B cell (primary cell): ENCODE measurements around the gene ADAMTS17. TPM values are rescaled to one million over a fixed set of nuclear protein-coding genes. Genes with fewer than 3 reads are reported as not detected.
A peak's percentile ranks its signal among the peaks of the same experiment; 100 is the strongest.
"Not testable (repeated sequence)": the region's sequence is repeated elsewhere in the genome, so short reads cannot be mapped to it uniquely, and the experiment has no call there.

Experiments used
- ATAC-seq: fragments of 200-7000 bp; cut with Tn5 transposase; one replicate; pipeline ENCODE4 v1.10.0; 2021; ENCODE audit warnings: low read depth, mild to moderate bottlenecking, moderate number of reproducible peaks, moderate library complexity
- CTCF ChIA-PET: fragments of 350-600 bp; sonication (Branson Sonifier 250); formaldehyde crosslinking; loops from one replicate; lab custom pipeline; 2021; ENCODE audit warnings: antibody characterized with exemption, inconsistent platforms; lab: Charles Lee
- POLR2A ChIA-PET: fragments of 350-600 bp; sonication (Branson Sonifier 250); formaldehyde crosslinking; loops from one replicate; lab custom pipeline; 2021; ENCODE audit warnings: antibody characterized with exemption; lab: Charles Lee
- DNase-seq: peaks from one replicate; pipeline ENCODE4 v3.0.0; 2013
- H2AFZ ChIP-seq: 2 replicates; pipeline ENCODE4 v1.6.1; 2012; ENCODE audit warnings: mild to moderate bottlenecking, low read depth, low read length; ENCODE audit not compliant: insufficient read depth, poor library complexity, severe bottlenecking
- H3K27ac ChIP-seq, 2 donors: 1 replicate in 1 of 2; 2 replicates in 1 of 2; pipeline ENCODE4 v1.5.1; 2012 to 2013; ENCODE audit warnings: low read length in 2 of 2, mild to moderate bottlenecking in 2 of 2, moderate library complexity in 1 of 2
- H3K27me3 ChIP-seq, 4 experiments: fragments of 200-600 bp in 1 of 4; sonication (generic) in 1 of 4; replicated peaks in 1 of 4; 1 replicate in 2 of 4; 2 replicates in 2 of 4; pipeline versions ENCODE4 v1.6.1 to v1.7.0; 2013 to 2016; ENCODE audit warnings: low read length in 3 of 4, mild to moderate bottlenecking in 2 of 4, mixed read lengths in 1 of 4, moderate library complexity in 1 of 4; ENCODE audit not compliant: insufficient read depth in 4 of 4, control insufficient read depth in 3 of 4; ENCODE audit errors: control extremely low read depth in 1 of 4
- H3K36me3 ChIP-seq, 2 experiments: replicated peaks in 1 of 2; 1 replicate in 1 of 2; 2 replicates in 1 of 2; pipeline versions ENCODE4 v1.6.1 to v1.7.1; 2013; ENCODE audit warnings: low read length in 1 of 2; ENCODE audit not compliant: insufficient read depth in 2 of 2, control insufficient read depth in 1 of 2; ENCODE audit errors: control extremely low read depth in 1 of 2, extremely low read depth in 1 of 2
- H3K4me1 ChIP-seq, 2 donors: fragments of 200-600 bp in 1 of 2; sonication (generic) in 1 of 2; 1 replicate in 1 of 2; 2 replicates in 1 of 2; pipeline versions ENCODE4 v1.5.1 to v1.6.1; 2013 to 2017; ENCODE audit warnings: low read length in 2 of 2; ENCODE audit not compliant: control insufficient read depth in 2 of 2, insufficient read depth in 2 of 2
- H3K4me2 ChIP-seq: replicated peaks from 2 replicates; pipeline ENCODE3; 2012; ENCODE audit warnings: mild to moderate bottlenecking, low read depth, low read length; ENCODE audit not compliant: poor library complexity, severe bottlenecking
- H3K4me3 ChIP-seq, 5 experiments: fragments of 200-600 bp in 1 of 5; sonication (generic) in 1 of 5; 1 replicate in 3 of 5; 2 replicates in 2 of 5; pipeline versions ENCODE4 v1.5.1 to v1.7.0; 2011 to 2016; ENCODE audit warnings: low read length in 4 of 5, mild to moderate bottlenecking in 4 of 5, low read depth in 2 of 5, control low read depth in 1 of 5, moderate library complexity in 1 of 5; ENCODE audit not compliant: insufficient read depth in 1 of 5; ENCODE audit errors: control extremely low read depth in 1 of 5, extremely low read depth in 1 of 5
- H3K79me2 ChIP-seq: fragments of 200-600 bp; sonication (generic); one replicate; pipeline ENCODE4 v1.6.0; 2016; ENCODE audit warnings: low read length; ENCODE audit not compliant: control insufficient read depth, insufficient read depth
- H3K9ac ChIP-seq: fragments of 200-600 bp; sonication (generic); 2 replicates; pipeline ENCODE4 v1.6.1; 2017; ENCODE audit warnings: mild to moderate bottlenecking, low read length, moderate library complexity
- H3K9me3 ChIP-seq, 3 donors: one replicate each; pipeline versions ENCODE4 v1.6.1 to v1.7.1; 2013; ENCODE audit warnings: low read length in 2 of 3; ENCODE audit not compliant: control insufficient read depth in 2 of 3, insufficient read depth in 1 of 3; ENCODE audit errors: control extremely low read depth in 1 of 3
- H4K20me1 ChIP-seq: 2 replicates; pipeline ENCODE4 v1.6.0; 2012; ENCODE audit warnings: mild to moderate bottlenecking, low read length; ENCODE audit not compliant: insufficient read depth, control insufficient read depth, poor library complexity, severe bottlenecking
- H3K27ac Mint-ChIP-seq: one replicate; pipeline ENCODE4 v1.8.0; 2021; ENCODE audit warnings: mixed read lengths
- H3K27me3 Mint-ChIP-seq: one replicate; pipeline ENCODE4 v1.8.0; 2021; ENCODE audit warnings: mixed read lengths
- H3K4me1 Mint-ChIP-seq: one replicate; pipeline ENCODE4 v1.8.0; 2021; ENCODE audit warnings: mixed read lengths
- H3K4me3 Mint-ChIP-seq: one replicate; pipeline ENCODE4 v1.8.0; 2021; ENCODE audit warnings: mixed read lengths
- H3K9me3 Mint-ChIP-seq: one replicate; pipeline ENCODE4 v1.8.0; 2022; ENCODE audit warnings: mixed read lengths; ENCODE audit not compliant: insufficient read depth
- EZH2 ChIP-seq: IDR thresholded peaks from 2 replicates; pipeline ENCODE4 v1.6.1; 2012; ENCODE audit warnings: borderline replicate concordance, low read depth, mild to moderate bottlenecking, moderate library complexity, low read length; ENCODE audit not compliant: insufficient read depth, poor library complexity, severe bottlenecking
- WGBS: methylation state at CpG from one replicate; pipeline ENCODE4 v1.1.5; 2013; ENCODE audit warnings: missing lambda C conversion rate; ENCODE audit not compliant: insufficient coverage; 5-methylcytosine and 5-hydroxymethylcytosine counted together
- intact Hi-C: fragments of 100-400 bp; cut with micrococcal nuclease; formaldehyde crosslinking; loops from one replicate; pipeline ENCODE4 v1.10.0; 2022
- polyA plus RNA-seq: library from polyadenylated mRNA; depleted of rRNA; stranded (reverse); fragments of >200 nt; gene quantifications from 2 replicates; pipeline ENCODE4 v1.2.3, GENCODE V29; 2012
- total RNA-seq, 2 donors: library from RNA; stranded (reverse); fragments of 120-200 nt in 1 of 2; gene quantifications; 1 replicate in 1 of 2; 2 replicates in 1 of 2; pipeline versions ENCODE4 v1.2.3 to v1.2.4, GENCODE V29; 2013 to 2022
- TF ChIP-seq, protein P1 (sequence below): fragments of 200-600 bp; IDR thresholded peaks from one replicate; pipeline ENCODE4 v1.8.0; 2022; ENCODE audit warnings: antibody characterized with exemption, mild to moderate bottlenecking

Gene ADAMTS17
- total and polyA plus RNA-seq, 2 donors (not counting 1 experiment from before 2014, with no cell fraction given) = 0.10 TPM; not detected in 1

GRCh38 chr15:99926532-99926931 is 415.2 kb downstream of the ADAMTS17 start:
- WGBS = no CpG with 5 or more reads among the region's 48 CpGs
- POLR2A ChIA-PET, H4K20me1 ChIP-seq, H3K9ac ChIP-seq, H3K36me3 ChIP-seq, H2AFZ ChIP-seq, H3K4me3 ChIP-seq, H3K9me3 Mint-ChIP-seq, ATAC-seq, H3K4me2 ChIP-seq, H3K27ac ChIP-seq, H3K27me3 ChIP-seq, H3K27ac Mint-ChIP-seq, H3K79me2 ChIP-seq, H3K27me3 Mint-ChIP-seq, H3K4me3 Mint-ChIP-seq, H3K9me3 ChIP-seq, DNase-seq: not testable (repeated sequence)
- peaks cover 11 to 16% of the 10 kb centered on the region in 2 donors for H3K4me1 ChIP-seq
- CTCF ChIA-PET = interaction anchor here (0.6 to 1.5 kb wide), 2 partner anchors 646 to 654 kb away, joined by 3 to 5 read pairs; no protein-coding TSS in a partner anchor
- intact Hi-C loops = loop anchor here (2.0 to 5.0 kb wide), 3 partner anchors 194 to 1081 kb away; partner anchors contain the start of genes LRRC28 and LYSMD4
- peaks cover 10% of the 10 kb centered on the region for H3K4me1 Mint-ChIP-seq

- H3K4me3 Mint-ChIP-seq = peak overlapping the region; percentile 90
- H4K20me1 ChIP-seq = no peaks in the 10 kb centered on the region
- H3K9me3 ChIP-seq = no peaks in the 10 kb centered on the region
- H2AFZ ChIP-seq = peak overlapping the region; percentile 60
- no peaks in the 10 kb centered on the region for H3K9me3 Mint-ChIP-seq
- DNase-seq = peak; percentile 81
- H3K79me2 ChIP-seq = no peaks in the 10 kb centered on the region
- ChIA-PET POLR2A (interaction anchor here (0.9 kb wide), 1 partner anchor 13 kb away, joined by 3 read pairs; no protein-coding TSS in a partner anchor), CTCF (interaction anchor here (0.6 to 1.5 kb wide), 3 partner anchors 647 to 1083 kb away, joined by 3 to 5 read pairs (median 3); no protein-coding TSS in a partner anchor)
- peak overlapping the region; percentile 77 for H3K4me2 ChIP-seq
- peak overlapping the region; percentile 89 for H3K27ac Mint-ChIP-seq
- WGBS = under 1% methylated on average over 13 of the region's 33 CpGs
- peaks cover 10% of the 10 kb centered on the region for H3K4me1 Mint-ChIP-seq
- H3K27me3 ChIP-seq = peaks cover 0 to 2% (median 0%) of the 10 kb centered on the region in 4 experiments
- peaks cover 4% of the 10 kb centered on the region for H3K27me3 Mint-ChIP-seq
- no peak for TF ChIP-seq EZH2
- TF ChIP-seq, protein P1, sequence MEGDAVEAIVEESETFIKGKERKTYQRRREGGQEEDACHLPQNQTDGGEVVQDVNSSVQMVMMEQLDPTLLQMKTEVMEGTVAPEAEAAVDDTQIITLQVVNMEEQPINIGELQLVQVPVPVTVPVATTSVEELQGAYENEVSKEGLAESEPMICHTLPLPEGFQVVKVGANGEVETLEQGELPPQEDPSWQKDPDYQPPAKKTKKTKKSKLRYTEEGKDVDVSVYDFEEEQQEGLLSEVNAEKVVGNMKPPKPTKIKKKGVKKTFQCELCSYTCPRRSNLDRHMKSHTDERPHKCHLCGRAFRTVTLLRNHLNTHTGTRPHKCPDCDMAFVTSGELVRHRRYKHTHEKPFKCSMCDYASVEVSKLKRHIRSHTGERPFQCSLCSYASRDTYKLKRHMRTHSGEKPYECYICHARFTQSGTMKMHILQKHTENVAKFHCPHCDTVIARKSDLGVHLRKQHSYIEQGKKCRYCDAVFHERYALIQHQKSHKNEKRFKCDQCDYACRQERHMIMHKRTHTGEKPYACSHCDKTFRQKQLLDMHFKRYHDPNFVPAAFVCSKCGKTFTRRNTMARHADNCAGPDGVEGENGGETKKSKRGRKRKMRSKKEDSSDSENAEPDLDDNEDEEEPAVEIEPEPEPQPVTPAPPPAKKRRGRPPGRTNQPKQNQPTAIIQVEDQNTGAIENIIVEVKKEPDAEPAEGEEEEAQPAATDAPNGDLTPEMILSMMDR = no peak
- H3K4me1 ChIP-seq = peaks cover 11 to 16% of the 10 kb centered on the region in 2 donors
- peak overlapping the region; percentile 44 for H3K9ac ChIP-seq
- peak overlapping the region in 1 of 2 donors; percentile 57 for H3K27ac ChIP-seq
- ATAC-seq = peak; percentile 77
- peak overlapping the region in 4 of 5 experiments; percentile 49 to 62 (median 56) for H3K4me3 ChIP-seq
- H3K36me3 ChIP-seq = no peaks in the 10 kb centered on the region
- intact Hi-C loops = loop anchor here (2.0 to 5.0 kb wide), 3 partner anchors 194 to 1081 kb away; partner anchors contain the start of genes LRRC28 and LYSMD4
Observed at GRCh38 chr15:99925661-99926461, 415.9 kb downstream of the ADAMTS17 start.
